Mammary epithelial cell (primary cell): Measurements from ENCODE around the gene SLC23A2.

ENCODE experiments used
- EZH2 ChIP-seq: IDR thresholded peaks from 2 replicates; pipeline ENCODE4 v1.6.1; 2012; ENCODE audit warnings: low read length, inconsistent platforms, borderline replicate concordance
- TF ChIP-seq, protein P1 (sequence below), 2 donors: IDR thresholded peaks in 1 of 2; conservative IDR thresholded peaks in 1 of 2; 2 replicates each; pipeline ENCODE4 v1.5.1; 2011 to 2012; ENCODE audit warnings: inconsistent platforms in 2 of 2, low read length in 2 of 2, mild to moderate bottlenecking in 2 of 2, control low read depth in 1 of 2, low read depth in 1 of 2; ENCODE audit not compliant: insufficient read depth in 1 of 2; ENCODE audit errors: extremely low read depth in 1 of 2

DNA sequence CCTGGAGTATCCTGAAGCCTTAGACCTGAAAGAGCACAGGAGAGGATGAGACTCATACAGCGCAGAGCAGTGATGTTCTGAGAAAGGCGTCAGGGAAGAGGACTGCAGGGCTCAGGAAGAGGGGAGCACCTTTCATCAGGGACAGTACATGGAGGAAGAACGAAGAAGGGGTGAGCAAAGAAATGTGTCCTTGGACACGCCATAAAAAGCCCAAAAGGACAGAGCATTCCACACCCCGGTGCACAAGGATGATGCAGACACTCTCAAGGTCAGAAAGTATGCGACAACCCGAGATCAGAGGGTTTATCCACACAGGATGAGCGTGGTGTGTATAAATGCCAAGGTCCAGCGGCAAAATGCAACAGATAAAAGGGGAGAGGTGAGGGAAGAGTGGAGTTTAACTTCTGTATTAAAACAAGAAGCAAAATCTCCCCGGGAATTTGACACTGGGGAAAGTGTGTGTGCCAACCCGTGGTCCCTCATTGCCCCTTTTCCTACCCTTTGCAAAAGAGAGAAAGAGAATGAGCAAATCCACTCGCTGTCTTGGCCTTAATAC is 64.4 kb downstream of the SLC23A2 start:
- TF ChIP-seq, protein P1, sequence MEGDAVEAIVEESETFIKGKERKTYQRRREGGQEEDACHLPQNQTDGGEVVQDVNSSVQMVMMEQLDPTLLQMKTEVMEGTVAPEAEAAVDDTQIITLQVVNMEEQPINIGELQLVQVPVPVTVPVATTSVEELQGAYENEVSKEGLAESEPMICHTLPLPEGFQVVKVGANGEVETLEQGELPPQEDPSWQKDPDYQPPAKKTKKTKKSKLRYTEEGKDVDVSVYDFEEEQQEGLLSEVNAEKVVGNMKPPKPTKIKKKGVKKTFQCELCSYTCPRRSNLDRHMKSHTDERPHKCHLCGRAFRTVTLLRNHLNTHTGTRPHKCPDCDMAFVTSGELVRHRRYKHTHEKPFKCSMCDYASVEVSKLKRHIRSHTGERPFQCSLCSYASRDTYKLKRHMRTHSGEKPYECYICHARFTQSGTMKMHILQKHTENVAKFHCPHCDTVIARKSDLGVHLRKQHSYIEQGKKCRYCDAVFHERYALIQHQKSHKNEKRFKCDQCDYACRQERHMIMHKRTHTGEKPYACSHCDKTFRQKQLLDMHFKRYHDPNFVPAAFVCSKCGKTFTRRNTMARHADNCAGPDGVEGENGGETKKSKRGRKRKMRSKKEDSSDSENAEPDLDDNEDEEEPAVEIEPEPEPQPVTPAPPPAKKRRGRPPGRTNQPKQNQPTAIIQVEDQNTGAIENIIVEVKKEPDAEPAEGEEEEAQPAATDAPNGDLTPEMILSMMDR (conservative IDR thresholded peaks at IDR 0.05 in 1 of 2, IDR thresholded peaks at IDR 0.05 in 1 of 2; ENCODE audit: extremely low read depth in 1 of 2, insufficient read depth in 1 of 2, low read depth in 1 of 2, low read length in 2 of 2): no peak
- no peak for TF ChIP-seq EZH2
